Neuronal stem cell (in vitro differentiated cells): ENCODE results near the gene MAPT.

Source experiments
- DNase-seq: peaks from one replicate; pipeline ENCODE4 v3.0.0-alpha.2; 2013; ENCODE audit warnings: low spot score
- H2AFZ ChIP-seq: one replicate; pipeline ENCODE4 v1.6.1; 2013; ENCODE audit warnings: mild to moderate bottlenecking, low read length, inconsistent platforms
- H2AK5ac ChIP-seq: 2 replicates; pipeline ENCODE4 v1.6.1; 2013; ENCODE audit warnings: low read depth, mild to moderate bottlenecking, inconsistent platforms, low read length, moderate library complexity, mixed read lengths
- H2BK120ac ChIP-seq: 2 replicates; pipeline ENCODE4 v1.6.1; 2013; ENCODE audit warnings: low read depth, mild to moderate bottlenecking, inconsistent platforms, low read length, moderate library complexity, mixed read lengths
- H2BK12ac ChIP-seq: one replicate; pipeline ENCODE4 v1.6.1; 2013; ENCODE audit warnings: low read length, inconsistent platforms
- H2BK15ac ChIP-seq: 2 replicates; pipeline ENCODE4 v1.6.1; 2013; ENCODE audit warnings: mild to moderate bottlenecking, low read length, inconsistent platforms, mixed read lengths
- H2BK5ac ChIP-seq: one replicate; pipeline ENCODE4 v1.6.1; 2013; ENCODE audit warnings: inconsistent platforms, mild to moderate bottlenecking, low read length, moderate library complexity
- H3K14ac ChIP-seq: one replicate; pipeline ENCODE4 v1.6.1; 2013; ENCODE audit warnings: low read length, inconsistent platforms
- H3K18ac ChIP-seq: 2 replicates; pipeline ENCODE4 v1.6.1; 2013; ENCODE audit warnings: low read length, inconsistent platforms
- H3K23ac ChIP-seq: 2 replicates; pipeline ENCODE4 v1.6.1; 2013; ENCODE audit warnings: low read depth, mild to moderate bottlenecking, mixed read lengths, low read length, inconsistent platforms; ENCODE audit not compliant: poor library complexity
- H3K27ac ChIP-seq: replicated peaks from 3 replicates; pipeline ENCODE4 v1.5.1; 2013; ENCODE audit warnings: low read length, inconsistent platforms
- H3K27me3 ChIP-seq, 3 experiments: 2 replicates each; pipeline ENCODE4 v1.6.1; 2013; ENCODE audit warnings: low read length in 3 of 3, mild to moderate bottlenecking in 2 of 3, inconsistent platforms in 1 of 3, low read depth in 1 of 3, mixed read lengths in 1 of 3, moderate library complexity in 1 of 3; ENCODE audit not compliant: control insufficient read depth in 3 of 3, insufficient read depth in 3 of 3
- H3K36me3 ChIP-seq, 2 donors: replicated peaks in 1 of 2; 2 replicates each; pipeline ENCODE4 v1.6.1; 2013; ENCODE audit warnings: low read length in 2 of 2; ENCODE audit not compliant: control insufficient read depth in 2 of 2, insufficient read depth in 2 of 2
- H3K4ac ChIP-seq: 2 replicates; pipeline ENCODE4 v1.6.1; 2013; ENCODE audit warnings: inconsistent platforms, mild to moderate bottlenecking, low read length, moderate library complexity
- H3K4me1 ChIP-seq, 2 donors: 1 replicate in 1 of 2; 2 replicates in 1 of 2; pipeline ENCODE4 v1.6.1; 2013; ENCODE audit warnings: low read length in 2 of 2, low read depth in 1 of 2; ENCODE audit not compliant: control insufficient read depth in 2 of 2, insufficient read depth in 1 of 2
- H3K4me2 ChIP-seq: one replicate; pipeline ENCODE4 v1.6.1; 2013; ENCODE audit warnings: mild to moderate bottlenecking, low read length, inconsistent platforms; ENCODE audit not compliant: insufficient read depth, poor library complexity, severe bottlenecking
- H3K4me3 ChIP-seq, 2 donors: 2 replicates each; pipeline ENCODE4 v1.5.1; 2013; ENCODE audit warnings: low read length in 2 of 2, mild to moderate bottlenecking in 2 of 2, inconsistent platforms in 1 of 2, moderate library complexity in 1 of 2
- H3K79me1 ChIP-seq: one replicate; pipeline ENCODE4 v1.6.1; 2013; ENCODE audit warnings: low read depth, mild to moderate bottlenecking, inconsistent platforms, low read length, moderate library complexity
- H3K9ac ChIP-seq: one replicate; pipeline ENCODE4 v1.6.1; 2013; ENCODE audit warnings: mild to moderate bottlenecking, low read depth, low read length, inconsistent platforms; ENCODE audit not compliant: poor library complexity
- H3K9me3 ChIP-seq, 2 donors: replicated peaks in 1 of 2; 2 replicates each; pipeline versions ENCODE3 to v1.6.1; 2013; ENCODE audit warnings: low read length in 2 of 2, mild to moderate bottlenecking in 2 of 2, inconsistent platforms in 1 of 2, low read depth in 1 of 2, mixed read lengths in 1 of 2, moderate library complexity in 1 of 2; ENCODE audit not compliant: control insufficient read depth in 2 of 2, insufficient read depth in 1 of 2
- H4K8ac ChIP-seq: one replicate; pipeline ENCODE4 v1.6.1; 2013; ENCODE audit warnings: low read depth, mild to moderate bottlenecking, inconsistent platforms, low read length, moderate library complexity
- H4K91ac ChIP-seq: one replicate; pipeline ENCODE4 v1.6.1; 2013; ENCODE audit warnings: low read length, low read depth, mild to moderate bottlenecking, inconsistent platforms; ENCODE audit not compliant: poor library complexity
- WGBS, 2 donors: extraction: QIAGEN DNeasy Blood & Tissue Kit; methylation state at CpG; one replicate each; pipeline ENCODE4 v1.1.7; 2013; ENCODE audit warnings: missing lambda C conversion rate in 2 of 2, mixed read lengths in 1 of 2; ENCODE audit not compliant: insufficient read length in 2 of 2, insufficient replicate concordance in 1 of 2; ENCODE audit errors: extremely low coverage in 2 of 2; 5-methylcytosine and 5-hydroxymethylcytosine counted together

Gene MAPT

GRCh38 chr17:45877467-45877866, 16.9 kb upstream of the MAPT start:
- H2BK120ac ChIP-seq = no peak overlapping the region
- no peak overlapping the region for H3K4ac ChIP-seq
- H3K4me3 ChIP-seq = no peak overlapping the region
- no peaks in the 10 kb centered on the region for H3K36me3 ChIP-seq
- no peak overlapping the region for H2AK5ac ChIP-seq
- H3K9ac ChIP-seq = no peak overlapping the region
- H4K8ac ChIP-seq = no peak overlapping the region
- H2BK5ac ChIP-seq = no peak overlapping the region
- no peaks in the 10 kb centered on the region for H3K27me3 ChIP-seq
- H3K18ac ChIP-seq = no peak overlapping the region
- H3K23ac ChIP-seq = no peak overlapping the region
- no CpG with 5 or more reads among the region's 1 CpG for WGBS, 2 donors
- H3K9me3 ChIP-seq = no peaks in the 10 kb centered on the region
- H3K79me1 ChIP-seq = no peaks in the 10 kb centered on the region
- H2BK15ac ChIP-seq = no peak overlapping the region
- H3K4me2 ChIP-seq = no peak overlapping the region
- no peak overlapping the region for H2BK12ac ChIP-seq
- H3K4me1 ChIP-seq = peaks cover 0 to 3% of the 10 kb centered on the region in 2 donors
- no peak overlapping the region for H2AFZ ChIP-seq
- H3K27ac ChIP-seq = no peak overlapping the region
- no peak for DNase-seq
- H3K14ac ChIP-seq = no peak overlapping the region
- H4K91ac ChIP-seq = no peak overlapping the region

DNA sequence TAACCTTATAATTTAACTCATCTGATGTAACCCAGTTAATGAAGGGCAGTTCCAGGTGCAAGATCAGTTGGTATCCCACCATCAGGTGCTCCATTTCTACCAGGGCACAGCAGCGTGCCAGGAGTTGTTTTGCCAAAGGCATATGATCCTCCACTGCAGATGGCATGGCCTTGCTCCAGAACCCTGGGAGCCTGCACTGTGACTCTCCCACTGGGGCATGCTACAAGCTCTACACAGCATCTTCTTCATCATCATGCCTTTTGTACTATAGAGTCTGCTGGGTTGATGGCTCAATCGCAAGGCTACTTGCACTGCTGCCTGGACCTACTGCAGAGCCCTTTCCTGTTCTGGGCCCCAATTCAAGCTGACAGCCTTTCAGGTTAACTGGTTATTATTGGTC, 11.3 kb upstream of the MAPT start:
- H3K9ac ChIP-seq = no peak overlapping the region
- no peak overlapping the region for H3K27ac ChIP-seq
- DNase-seq = no peak
- no peak overlapping the region for H3K18ac ChIP-seq
- no peak overlapping the region for H3K4me2 ChIP-seq
- no peaks in the 10 kb centered on the region for H3K27me3 ChIP-seq
- no CpG with 5 or more reads among the region's 2 CpGs for WGBS, 2 donors
- H3K23ac ChIP-seq = no peak overlapping the region
- no peaks in the 10 kb centered on the region for H3K79me1 ChIP-seq
- H4K91ac ChIP-seq = no peak overlapping the region
- no peak overlapping the region for H2BK120ac ChIP-seq
- H3K36me3 ChIP-seq = no peaks in the 10 kb centered on the region
- H3K4me1 ChIP-seq = no peaks in the 10 kb centered on the region
- no peaks in the 10 kb centered on the region for H3K9me3 ChIP-seq
- H3K4me3 ChIP-seq = no peak overlapping the region
- H3K4ac ChIP-seq = no peak overlapping the region
- no peak overlapping the region for H2BK5ac ChIP-seq
- H3K14ac ChIP-seq = no peak overlapping the region
- no peak overlapping the region for H2AFZ ChIP-seq
- H4K8ac ChIP-seq = no peak overlapping the region
- no peak overlapping the region for H2BK12ac ChIP-seq
- H2BK15ac ChIP-seq = no peak overlapping the region
- H2AK5ac ChIP-seq = no peak overlapping the region

GRCh38 chr17:45886852-45887251, 7.5 kb upstream of the MAPT start:
- Histone ChIP-seq H3K9ac (no peak overlapping the region), H4K91ac (no peak overlapping the region), H2BK12ac (no peak overlapping the region), H3K14ac (no peak overlapping the region), H2AK5ac (no peak overlapping the region), H3K4me2 (no peak overlapping the region), H2BK15ac (no peak overlapping the region), H2AFZ (no peak overlapping the region), H3K79me1 (no peaks in the 10 kb centered on the region), H3K36me3 (no peaks in the 10 kb centered on the region), H3K4ac (no peak overlapping the region), H3K18ac (no peak overlapping the region), H3K23ac (no peak overlapping the region), H3K9me3 (no peaks in the 10 kb centered on the region), H2BK5ac (no peak overlapping the region), H2BK120ac (no peak overlapping the region), H3K27me3 (peaks cover 0 to 2% (median 0%) of the 10 kb centered on the region in 3 experiments), H3K4me3 (no peak overlapping the region), H3K4me1 (no peaks in the 10 kb centered on the region), H4K8ac (no peak overlapping the region), H3K27ac (no peak overlapping the region)
- DNase-seq = no peak
- WGBS, 2 donors = no CpG with 5 or more reads among the region's 2 CpGs

DNA sequence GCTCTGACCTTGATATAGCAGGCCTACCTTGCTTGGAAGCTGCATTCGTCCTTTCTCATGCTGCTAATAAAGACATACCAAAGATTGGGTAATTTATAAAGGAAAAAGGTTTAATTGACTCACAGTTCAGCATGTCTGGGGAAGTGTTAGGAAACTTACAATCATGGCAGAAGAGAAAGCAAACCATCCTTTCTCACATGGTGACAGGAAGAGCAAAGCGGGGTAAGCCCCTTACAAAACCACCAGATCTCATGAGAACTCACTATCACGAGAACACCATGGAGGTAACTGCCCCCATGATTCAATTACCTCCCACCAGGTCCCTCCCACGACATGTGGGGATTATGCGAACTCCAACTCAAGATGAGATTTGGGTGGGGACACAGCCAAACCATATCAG, 6.0 kb upstream of the MAPT start:
- H2BK12ac ChIP-seq = no peak overlapping the region
- no peak overlapping the region for H3K23ac ChIP-seq
- no peak overlapping the region for H2BK5ac ChIP-seq
- no peak overlapping the region for H3K4me2 ChIP-seq
- H3K9me3 ChIP-seq = no peaks in the 10 kb centered on the region
- no peak overlapping the region for H4K8ac ChIP-seq
- no peak overlapping the region for H3K4ac ChIP-seq
- DNase-seq = no peak
- no peak overlapping the region for H3K4me3 ChIP-seq
- peaks cover 0 to 4% (median 0%) of the 10 kb centered on the region in 3 experiments for H3K27me3 ChIP-seq
- H3K79me1 ChIP-seq = no peaks in the 10 kb centered on the region
- H2BK120ac ChIP-seq = no peak overlapping the region
- no peak overlapping the region for H3K18ac ChIP-seq
- no peak overlapping the region for H3K27ac ChIP-seq
- no peaks in the 10 kb centered on the region for H3K4me1 ChIP-seq
- no peak overlapping the region for H3K9ac ChIP-seq
- no peak overlapping the region for H2BK15ac ChIP-seq
- H2AFZ ChIP-seq = no peak overlapping the region
- no peaks in the 10 kb centered on the region for H3K36me3 ChIP-seq
- no peak overlapping the region for H2AK5ac ChIP-seq
- no peak overlapping the region for H4K91ac ChIP-seq
- no peak overlapping the region for H3K14ac ChIP-seq
- WGBS, 2 donors = no CpG with 5 or more reads among the region's 5 CpGs
